ENCODE data around the gene MPDZ.

GRCh38 chr9:13063880-13064459 is 215.5 kb downstream of the MPDZ start:
- TF ChIP-seq TAF1 (IDR thresholded peaks at IDR 0.05; ENCODE audit: borderline replicate concordance, low read depth, low read length) = no peak
- no peak for TF ChIP-seq POLR2A (IDR thresholded peaks at IDR 0.05; ENCODE audit: low read depth, low read length)
